Kidney (tissue), 14 donors: Measurements from ENCODE around the gene SH3PXD2B. TPM values are rescaled to one million over a fixed set of nuclear protein-coding genes. Genes with fewer than 3 reads are reported as not detected.

Source experiments
- DNase-seq, 5 donors: peaks; one replicate each; pipeline ENCODE4 v3.0.0-alpha.2; 2013 to 2020
- FAIRE-seq: peaks from 2 replicates; lab custom pipeline; 2012; peaks lifted over from hg19 to GRCh38; lab: Jason Lieb, UNC
- H3K27ac ChIP-seq, 2 donors: one replicate each; pipeline ENCODE4 v1.7.0; 2013; ENCODE audit warnings: low read depth in 2 of 2, low read length in 2 of 2, inconsistent platforms in 1 of 2
- H3K27me3 ChIP-seq: one replicate; pipeline ENCODE4 v1.7.1; 2013; ENCODE audit warnings: low read length, inconsistent platforms; ENCODE audit not compliant: control insufficient read depth, insufficient read depth
- H3K36me3 ChIP-seq, 3 donors: one replicate each; pipeline versions ENCODE4 v1.7.0 to v1.7.1; 2013; ENCODE audit warnings: low read length in 3 of 3, control low read depth in 1 of 3, inconsistent platforms in 1 of 3; ENCODE audit not compliant: insufficient read depth in 3 of 3, control insufficient read depth in 2 of 3
- H3K4me1 ChIP-seq, 3 donors: one replicate each; pipeline versions ENCODE4 v1.7.0 to v1.7.1; 2013; ENCODE audit warnings: low read length in 3 of 3, inconsistent platforms in 1 of 3, low read depth in 1 of 3; ENCODE audit not compliant: control insufficient read depth in 2 of 3, insufficient read depth in 2 of 3
- H3K4me3 ChIP-seq, 3 donors: one replicate each; pipeline versions ENCODE4 v1.7.0 to v1.8.1; 2013; ENCODE audit warnings: low read length in 3 of 3, control low read depth in 1 of 3, inconsistent platforms in 1 of 3
- H3K9ac ChIP-seq, 3 donors: one replicate each; pipeline versions ENCODE4 v1.7.0 to v1.7.1; 2013; ENCODE audit warnings: low read length in 3 of 3, control low read depth in 1 of 3, inconsistent platforms in 1 of 3
- H3K9me3 ChIP-seq, 3 donors: one replicate each; pipeline versions ENCODE4 v1.7.0 to v1.7.1; 2013; ENCODE audit warnings: low read length in 3 of 3, control low read depth in 1 of 3, inconsistent platforms in 1 of 3; ENCODE audit not compliant: control insufficient read depth in 2 of 3, insufficient read depth in 1 of 3
- CTCF ChIP-seq: IDR thresholded peaks from 3 replicates; pipeline ENCODE4 v1.5.1; 2012; ENCODE audit warnings: mild to moderate bottlenecking, moderate library complexity, borderline replicate concordance; ENCODE audit not compliant: insufficient read depth; ENCODE audit errors: extremely low read depth
- intact Hi-C: fragments of 100-400 bp; cut with DNase I; formaldehyde crosslinking; loops from one replicate; pipeline ENCODE4 v1.11.1; 2022
- polyA plus RNA-seq: library from polyadenylated mRNA; stranded (reverse); fragments of 350-450 nt; fragmentation: Illumina TruSeq; extraction: RNeasy Lipid Tissue Mini Kit (QIAGEN cat#74804); gene quantifications from one replicate; pipeline ENCODE4 v1.2.3, GENCODE V29; 2014; ENCODE audit warnings: low read depth, low replicate concordance; ENCODE audit not compliant: insufficient read depth
- total RNA-seq: library from RNA; stranded (reverse); fragmentation: NEBNext Ultra II Directional; extraction: Animal tissue kit (Norgen Biotek cat#: 25700); gene quantifications from one replicate; pipeline ENCODE4 v1.2.1, GENCODE V29; 2021
- donor health status: control.
- donor health status: control.
- donor health status: control.
- donor health status: control.
- donor health status: control.
- donor health status: DM: yes; HTN: yes; CAD: no.
- donor health status: Normal renal cell carcinoma (clear cell type).

SH3PXD2B gene
- total and polyA plus RNA-seq, 2 donors from 2014 or later: 3.1 to 22.8 TPM

GRCh38 chr5:172305380-172305779 is 148.9 kb downstream of the SH3PXD2B start:
- Histone ChIP-seq H3K27me3 (no peaks in the 10 kb centered on the region), H3K4me1 (no peaks in the 10 kb centered on the region), H3K4me3 (no peak overlapping the region), H3K27ac (no peak overlapping the region), H3K9ac (no peak overlapping the region), H3K36me3 (no peaks in the 10 kb centered on the region), H3K9me3 (peaks cover 0 to 2% (median 0%) of the 10 kb centered on the region in 3 donors)
- no peak for FAIRE-seq
- DNase-seq: no peak
- no peak for TF ChIP-seq CTCF
- intact Hi-C loops: no loop called here

- Histone ChIP-seq H3K27ac (no peak overlapping the region), H3K9me3 (peaks cover 0 to 2% (median 0%) of the 10 kb centered on the region in 3 donors), H3K4me3 (no peak overlapping the region), H3K9ac (no peak overlapping the region), H3K36me3 (no peaks in the 10 kb centered on the region), H3K27me3 (no peaks in the 10 kb centered on the region), H3K4me1 (no peaks in the 10 kb centered on the region)
- intact Hi-C loops: no loop called here
- DNase-seq (no peak), FAIRE-seq (no peak)
- no peak for TF ChIP-seq CTCF
Measured at GRCh38 chr5:172303572-172304335, 150.6 kb downstream of the SH3PXD2B start.

GRCh38 chr5:172303162-172303561 is 151.2 kb downstream of the SH3PXD2B start:
- Histone ChIP-seq H3K27ac (no peak overlapping the region), H3K4me1 (no peaks in the 10 kb centered on the region), H3K27me3 (no peaks in the 10 kb centered on the region), H3K36me3 (no peaks in the 10 kb centered on the region), H3K9ac (no peak overlapping the region), H3K9me3 (peaks cover 0 to 2% (median 0%) of the 10 kb centered on the region in 3 donors), H3K4me3 (no peak overlapping the region)
- no peak for FAIRE-seq
- intact Hi-C loops: no loop called here
- DNase-seq: no peak
- TF ChIP-seq CTCF: no peak
